Neural crest cell (in vitro differentiated cells): ENCODE data around the gene TMEM240. TPM values are rescaled to one million over a fixed set of nuclear protein-coding genes. Genes with fewer than 3 reads are reported as not detected.
A peak's percentile ranks its signal among the peaks of the same experiment; 100 is the strongest.

Experiments
- DNase-seq: peaks from one replicate; pipeline ENCODE4 v3.0.0; 2021; ENCODE audit warnings: low read depth, mixed read lengths, low spot score
- H3K27ac Mint-ChIP-seq: one replicate; pipeline ENCODE4 v1.8.0; 2021; ENCODE audit warnings: mild to moderate bottlenecking, mixed read lengths; ENCODE audit not compliant: unreplicated experiment
- H3K27me3 Mint-ChIP-seq: 2 replicates; pipeline ENCODE4 v1.8.0; 2021; ENCODE audit warnings: low read depth, mild to moderate bottlenecking, mixed read lengths
- H3K36me3 Mint-ChIP-seq: 2 replicates; pipeline ENCODE4 v1.8.0; 2021; ENCODE audit warnings: low read depth, mild to moderate bottlenecking, mixed read lengths
- H3K4me1 Mint-ChIP-seq: 2 replicates; pipeline ENCODE4 v1.8.0; 2021; ENCODE audit warnings: mixed read lengths
- H3K4me3 Mint-ChIP-seq: one replicate; pipeline ENCODE4 v1.8.0; 2021; ENCODE audit warnings: mild to moderate bottlenecking, mixed read lengths
- H3K9me3 Mint-ChIP-seq: 2 replicates; pipeline ENCODE4 v1.8.0; 2021; ENCODE audit warnings: mixed read lengths
- long read RNA-seq: library from polyadenylated mRNA; unstranded; transcript quantifications from one replicate; pipeline ENCODE4 v2.0.0, GENCODE V29; 2020
- total RNA-seq: library from RNA; stranded (reverse); gene quantifications from 2 replicates; pipeline ENCODE4 v1.2.1, GENCODE V29; 2021
- TF ChIP-seq, protein P1 (sequence below): fragments of 200-600 bp; sonication (generic); conservative IDR thresholded peaks from 2 replicates; pipeline ENCODE4 v1.5.0; 2021; ENCODE audit warnings: antibody characterized with exemption, mild to moderate bottlenecking

Gene TMEM240
- 13.4 and 16.9 TPM in 2 replicates for total RNA-seq
- long read RNA-seq: 0 reads

DNA sequence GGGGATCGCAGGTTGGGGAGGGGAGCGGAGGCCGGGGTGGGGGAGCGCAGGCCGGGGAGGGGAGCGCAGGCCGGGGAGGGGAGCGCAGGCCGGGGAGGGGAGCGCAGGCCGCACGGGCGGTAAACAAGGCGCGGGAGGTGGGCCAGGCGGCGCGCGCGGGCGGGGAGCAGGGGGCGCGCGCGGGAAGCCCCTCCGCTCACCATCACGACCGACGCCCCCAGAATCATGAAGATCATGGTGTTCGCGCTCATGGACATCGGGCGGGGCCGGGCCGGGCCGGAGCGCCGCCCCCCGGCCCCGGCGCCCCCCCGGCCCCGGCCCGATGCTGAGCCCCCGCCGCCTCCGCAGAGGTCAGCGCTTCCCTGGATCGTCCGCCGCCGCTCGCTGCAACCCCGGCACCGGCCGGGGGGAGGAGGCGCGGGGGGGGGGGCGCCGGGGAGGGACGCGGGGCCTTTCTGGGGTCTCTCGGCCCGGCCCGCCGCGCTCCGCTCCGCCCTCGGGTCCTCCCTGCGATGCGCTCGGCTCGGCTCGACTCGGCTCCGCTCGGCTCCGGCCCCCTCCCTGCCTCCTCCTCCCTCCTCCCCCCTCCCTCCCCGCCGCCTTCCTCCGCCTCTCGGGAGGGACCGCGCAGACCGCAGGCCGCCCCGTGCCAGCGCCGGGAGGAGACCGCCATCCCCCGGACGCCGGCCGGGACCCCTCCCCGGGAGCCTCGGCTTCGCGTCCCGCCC lies at the start of gene TMEM240:
Gene TMEM240 (minus strand): TSS at position 535 of the 728 bp plus-strand sequence. CDS start 278 bp downstream, at position 257.
- peak within 1 kb of the TSS; percentile 83 for H3K4me3 Mint-ChIP-seq
- peaks cover 11% of the 10 kb centered on the region for H3K4me1 Mint-ChIP-seq
- TF ChIP-seq, protein P1, sequence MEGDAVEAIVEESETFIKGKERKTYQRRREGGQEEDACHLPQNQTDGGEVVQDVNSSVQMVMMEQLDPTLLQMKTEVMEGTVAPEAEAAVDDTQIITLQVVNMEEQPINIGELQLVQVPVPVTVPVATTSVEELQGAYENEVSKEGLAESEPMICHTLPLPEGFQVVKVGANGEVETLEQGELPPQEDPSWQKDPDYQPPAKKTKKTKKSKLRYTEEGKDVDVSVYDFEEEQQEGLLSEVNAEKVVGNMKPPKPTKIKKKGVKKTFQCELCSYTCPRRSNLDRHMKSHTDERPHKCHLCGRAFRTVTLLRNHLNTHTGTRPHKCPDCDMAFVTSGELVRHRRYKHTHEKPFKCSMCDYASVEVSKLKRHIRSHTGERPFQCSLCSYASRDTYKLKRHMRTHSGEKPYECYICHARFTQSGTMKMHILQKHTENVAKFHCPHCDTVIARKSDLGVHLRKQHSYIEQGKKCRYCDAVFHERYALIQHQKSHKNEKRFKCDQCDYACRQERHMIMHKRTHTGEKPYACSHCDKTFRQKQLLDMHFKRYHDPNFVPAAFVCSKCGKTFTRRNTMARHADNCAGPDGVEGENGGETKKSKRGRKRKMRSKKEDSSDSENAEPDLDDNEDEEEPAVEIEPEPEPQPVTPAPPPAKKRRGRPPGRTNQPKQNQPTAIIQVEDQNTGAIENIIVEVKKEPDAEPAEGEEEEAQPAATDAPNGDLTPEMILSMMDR: no peak
- H3K36me3 Mint-ChIP-seq: peaks cover 7% of the 10 kb centered on the region
- peak; percentile 66 for DNase-seq
- H3K27me3 Mint-ChIP-seq: peaks cover 8% of the 10 kb centered on the region
- peak within 1 kb of the TSS; percentile 27 for H3K27ac Mint-ChIP-seq
- no peaks in the 10 kb centered on the region for H3K9me3 Mint-ChIP-seq

DNA sequence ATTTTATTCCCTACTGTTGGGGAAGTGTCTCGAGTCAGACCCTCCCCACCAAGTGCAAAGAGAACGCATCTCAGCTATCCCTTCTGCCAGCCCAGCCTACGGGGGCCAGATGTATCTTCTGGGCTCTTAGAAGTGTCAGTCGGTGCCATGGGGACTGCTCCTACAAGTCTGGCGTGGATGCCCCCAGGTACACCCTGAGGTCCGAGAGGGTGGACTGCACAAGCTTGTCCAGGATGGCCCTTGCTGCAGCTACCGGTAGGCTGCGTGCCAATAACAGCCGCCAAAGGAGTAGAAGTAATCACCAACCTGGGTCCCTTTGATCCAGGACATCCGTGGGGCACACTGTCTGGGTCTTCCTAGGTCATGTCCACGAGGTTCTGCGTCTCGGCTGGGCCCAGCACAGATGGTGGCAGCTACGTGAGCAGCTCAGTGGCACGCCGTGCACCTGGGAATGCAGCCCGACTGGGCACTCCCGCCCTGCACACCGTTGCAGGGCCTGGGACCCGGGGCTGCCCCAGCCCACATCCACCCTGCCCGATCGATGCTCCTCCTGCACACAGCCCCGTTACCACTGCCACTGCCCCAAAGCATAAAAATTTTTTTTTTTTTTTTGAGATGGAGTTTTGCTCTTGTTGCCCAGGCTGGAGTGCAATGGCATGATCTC lies 43.1 kb upstream of the TMEM240 start:
- H3K9me3 Mint-ChIP-seq: no peaks in the 10 kb centered on the region
- no peak for DNase-seq
- TF ChIP-seq, protein P1: no peak
- H3K27me3 Mint-ChIP-seq: peaks cover 90% of the 10 kb centered on the region
- no peak overlapping the region for H3K4me3 Mint-ChIP-seq
- no peaks in the 10 kb centered on the region for H3K4me1 Mint-ChIP-seq
- H3K36me3 Mint-ChIP-seq: no peaks in the 10 kb centered on the region
- no peak overlapping the region for H3K27ac Mint-ChIP-seq

DNA sequence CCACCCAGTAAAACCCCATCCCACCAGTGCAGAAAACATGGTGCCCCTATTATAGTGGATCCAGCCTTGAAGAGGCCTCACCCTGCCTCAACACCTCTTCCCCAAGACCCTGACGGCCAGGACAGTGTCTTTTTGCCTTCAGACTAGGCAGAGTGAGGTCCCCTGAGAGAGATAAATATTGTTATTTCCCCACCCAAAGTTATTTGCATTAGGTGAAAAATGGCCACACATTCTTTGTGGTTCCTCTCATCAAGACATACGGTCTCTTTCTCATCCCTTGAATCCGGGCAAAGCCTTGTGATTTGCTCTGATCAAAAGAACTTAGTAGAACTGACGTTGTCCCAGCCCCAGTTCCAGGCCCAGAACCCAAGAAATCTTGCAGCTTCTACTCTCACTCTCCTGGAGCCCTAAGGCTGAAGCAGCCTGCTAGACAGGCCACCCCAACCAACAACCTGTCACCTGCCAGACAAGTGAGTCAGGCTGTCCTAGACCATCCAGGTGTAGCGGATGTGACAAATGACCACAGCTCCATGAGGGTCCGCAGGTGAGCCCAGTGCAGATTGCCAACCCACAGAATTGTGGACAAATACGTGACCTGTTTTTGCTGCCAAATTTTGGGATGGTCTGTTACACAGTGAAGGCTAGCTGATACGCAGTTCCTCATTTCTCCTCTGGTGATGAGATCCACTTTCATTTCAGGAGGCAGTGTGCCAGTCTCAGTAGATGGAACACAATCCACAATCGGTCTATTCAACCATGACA lies 42.3 kb upstream of the TMEM240 start:
- Mint-ChIP-seq H3K4me3 (peak overlapping the region; percentile 19), H3K9me3 (no peaks in the 10 kb centered on the region), H3K4me1 (no peaks in the 10 kb centered on the region), H3K36me3 (no peaks in the 10 kb centered on the region), H3K27ac (no peak overlapping the region), H3K27me3 (peaks cover 90% of the 10 kb centered on the region)
- no peak for DNase-seq
- TF ChIP-seq, protein P1: no peak

DNA sequence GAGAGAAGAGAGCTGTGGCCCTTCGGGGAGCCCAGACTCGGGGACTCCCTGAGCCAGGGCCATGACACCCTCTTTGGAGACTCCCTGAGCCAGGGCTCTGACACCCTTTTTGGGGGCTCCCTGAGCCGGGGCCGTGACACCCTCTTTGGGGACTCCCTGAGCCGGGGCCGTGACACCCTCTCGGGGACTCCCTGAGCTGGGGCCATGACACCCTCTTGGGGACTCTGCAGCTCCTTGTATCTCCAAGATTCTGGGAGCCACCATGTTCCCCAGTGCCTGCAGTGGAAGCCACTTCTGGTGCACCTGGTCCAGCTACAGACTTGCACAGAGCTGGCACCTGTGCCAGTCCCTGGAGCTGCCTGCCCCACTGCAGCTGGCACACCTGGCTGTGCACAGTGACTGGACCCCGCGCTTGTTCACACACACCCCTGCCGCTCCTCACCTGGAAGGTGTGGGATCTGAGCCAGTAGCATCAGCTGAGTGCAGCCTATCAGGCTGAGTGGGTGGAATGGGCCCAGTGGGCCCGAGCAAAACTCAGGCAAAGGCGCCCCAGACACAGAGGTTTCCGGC lies 38.0 kb upstream of the TMEM240 start:
- Mint-ChIP-seq H3K4me3 (peak overlapping the region; percentile 27), H3K36me3 (no peaks in the 10 kb centered on the region), H3K27me3 (peaks cover 50% of the 10 kb centered on the region), H3K27ac (no peak overlapping the region), H3K9me3 (no peaks in the 10 kb centered on the region), H3K4me1 (peaks cover 9% of the 10 kb centered on the region)
- TF ChIP-seq, protein P1: no peak
- no peak for DNase-seq

DNA sequence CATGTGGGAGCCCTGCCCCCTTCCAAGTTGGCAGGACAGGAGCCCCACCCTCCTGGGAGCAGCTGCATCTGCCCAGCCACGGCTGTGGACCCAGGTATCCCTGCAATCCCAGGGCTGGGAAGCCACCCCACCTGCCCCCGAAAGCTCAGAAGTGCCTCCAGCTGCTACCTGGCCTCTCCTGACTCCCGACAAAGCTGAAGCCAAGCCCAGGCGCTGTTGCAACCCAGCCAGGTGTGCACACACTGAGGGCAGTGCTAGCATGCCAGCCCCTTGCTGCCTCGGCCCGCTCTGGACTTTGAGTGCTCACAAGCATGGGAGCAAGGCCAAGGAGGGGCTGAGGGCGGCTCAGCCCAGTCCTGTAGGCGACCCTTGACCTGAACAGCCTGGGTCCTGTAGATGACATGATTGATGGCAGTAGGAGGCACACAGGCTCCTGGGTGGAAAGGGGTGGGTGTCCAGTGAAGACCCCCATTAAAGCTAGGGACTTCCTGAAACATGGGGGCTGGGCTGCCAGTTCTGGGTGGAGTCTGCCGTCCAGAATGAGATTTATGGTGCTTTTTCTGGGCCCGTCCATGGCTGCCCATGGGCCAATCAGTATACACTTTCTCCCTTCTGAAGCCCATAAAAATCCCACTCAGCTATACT lies 37.1 kb upstream of the TMEM240 start:
- Mint-ChIP-seq H3K4me3 (no peak overlapping the region), H3K36me3 (no peaks in the 10 kb centered on the region), H3K27me3 (peaks cover 40% of the 10 kb centered on the region), H3K27ac (no peak overlapping the region), H3K4me1 (peaks cover 13% of the 10 kb centered on the region), H3K9me3 (no peaks in the 10 kb centered on the region)
- no peak for DNase-seq
- TF ChIP-seq, protein P1: no peak
